ENCODE results near the gene REM2.

- TF ChIP-seq EGR1 (IDR thresholded peaks at IDR 0.05): peak; percentile 16; the same call in 1 of the 2 replicates
- TF ChIP-seq EP300 (IDR thresholded peaks at IDR 0.05; ENCODE audit: borderline replicate concordance): no peak; the same call in 1 of the 2 replicates
- TF ChIP-seq YY1 (IDR thresholded peaks at IDR 0.05; ENCODE audit: low read depth): no peak
- 0 out of 2 replicates have a peak, but pooled peaks have one; percentile 10 for TF ChIP-seq USF1 (IDR thresholded peaks at IDR 0.05)
Observed at GRCh38 chr14:22886500-22887259, 3.7 kb downstream of the REM2 start.
